C4-2B (cell line): ENCODE data around the gene BUD23.

Experiments
- H3K27ac ChIP-seq: fragments of 450-650 bp; 2 replicates; pipeline ENCODE4 v1.5.1; 2017
- CTCF ChIP-seq: fragments of 450-650 bp; conservative IDR thresholded peaks from 2 replicates; pipeline ENCODE4 v1.5.1; 2017; ENCODE audit warnings: mild to moderate bottlenecking
- ZFX ChIP-seq: fragments of 450-650 bp; IDR thresholded peaks from 2 replicates; pipeline ENCODE4 v1.6.1; 2017

The BUD23 gene

DNA sequence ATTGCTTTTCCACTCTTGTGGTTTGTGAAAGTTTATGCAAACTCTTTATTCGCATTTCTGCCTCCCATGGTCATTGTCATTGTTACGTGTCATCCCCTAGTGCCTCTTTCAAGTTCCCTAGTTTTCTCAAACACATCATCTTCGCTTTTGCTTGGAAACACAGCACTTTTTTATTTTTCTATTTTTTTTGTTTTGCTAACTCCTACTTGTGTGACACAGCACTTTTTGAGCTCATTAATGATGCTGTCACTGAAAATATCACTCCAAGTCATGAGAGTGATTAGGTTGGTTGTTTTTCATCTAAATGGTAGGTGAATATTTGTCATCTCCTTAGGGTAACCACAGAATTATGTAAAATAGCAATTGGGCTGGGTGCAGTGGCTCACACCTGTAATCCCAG, 44.6 kb downstream of the BUD23 start:
- TF ChIP-seq ZFX (no peak), CTCF (no peak)
- no peak overlapping the region for H3K27ac ChIP-seq

GRCh38 chr7:73728551-73728950, 45.2 kb downstream of the BUD23 start:
- no peak for TF ChIP-seq ZFX
- no peak for TF ChIP-seq CTCF
- H3K27ac ChIP-seq: no peak overlapping the region

DNA sequence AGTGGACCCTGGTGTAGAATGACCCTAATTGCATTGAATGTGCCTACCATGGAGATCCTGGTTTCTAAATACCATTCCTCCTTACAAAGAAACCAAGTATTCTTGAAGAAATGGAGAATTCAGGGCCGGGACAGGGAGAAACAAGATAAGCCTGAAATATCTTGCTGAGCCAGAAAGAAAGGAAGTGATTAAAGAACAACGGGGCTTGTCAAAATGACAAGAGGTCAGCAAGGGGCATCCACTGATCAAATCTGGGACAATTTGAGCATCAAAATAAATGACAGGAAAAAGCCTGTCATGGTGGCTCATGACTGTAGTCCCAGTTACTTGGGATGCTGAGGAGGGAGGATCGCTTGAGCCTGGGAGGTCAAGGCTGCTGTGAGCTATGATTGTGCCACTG, 47.1 kb downstream of the BUD23 start:
- TF ChIP-seq ZFX (no peak), CTCF (no peak)
- no peak overlapping the region for H3K27ac ChIP-seq

GRCh38 chr7:73732397-73732796, 49.0 kb downstream of the BUD23 start:
- no peak overlapping the region for H3K27ac ChIP-seq
- TF ChIP-seq CTCF: no peak
- no peak for TF ChIP-seq ZFX

DNA sequence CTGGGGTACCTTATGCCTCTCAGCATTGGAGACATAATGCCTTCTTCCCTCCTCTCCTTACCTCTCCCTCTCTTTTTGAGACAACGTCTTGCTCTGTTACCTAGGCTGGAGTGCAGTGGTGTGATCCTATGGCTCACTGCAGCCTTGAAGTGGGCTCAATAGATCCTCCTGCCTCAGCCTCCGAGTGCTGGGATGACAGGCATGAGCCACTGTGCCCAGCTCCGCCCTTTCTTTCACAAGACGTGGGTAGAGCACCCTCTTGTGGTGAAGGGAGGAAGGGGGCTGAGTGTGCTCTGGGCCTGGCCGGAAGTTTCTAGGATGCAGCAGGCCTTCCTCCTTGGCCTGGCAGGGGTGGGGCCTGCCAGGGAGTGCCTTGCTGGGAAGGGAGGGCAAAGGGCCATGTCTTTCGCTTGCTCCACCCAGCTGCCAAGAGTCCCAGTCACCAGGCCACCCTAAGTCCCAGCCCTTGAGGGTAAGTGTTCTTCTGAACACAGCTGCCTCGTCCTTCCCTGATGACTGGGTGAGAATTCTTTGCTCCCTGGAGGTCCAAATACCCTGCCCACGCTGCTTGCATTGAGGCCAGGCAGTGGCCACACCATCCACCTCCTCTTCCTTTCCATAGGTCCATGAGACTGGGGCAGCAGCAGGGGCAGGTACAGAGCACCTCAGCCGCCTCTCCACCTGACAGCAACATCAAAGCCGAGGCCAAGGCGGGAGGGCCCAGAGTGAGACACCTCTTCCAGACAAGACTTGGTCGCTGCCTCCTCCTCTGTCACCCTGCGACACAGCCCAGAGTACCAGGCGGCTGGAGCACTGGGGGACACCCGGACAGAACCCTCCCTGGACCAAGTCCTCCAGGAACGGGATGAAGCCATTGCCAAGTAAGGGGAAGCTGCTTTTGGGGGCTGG, 51.5 kb downstream of the BUD23 start:
- peak; percentile 97 for TF ChIP-seq CTCF
- TF ChIP-seq ZFX: no peak
- peak overlapping the region; percentile 29 for H3K27ac ChIP-seq

DNA sequence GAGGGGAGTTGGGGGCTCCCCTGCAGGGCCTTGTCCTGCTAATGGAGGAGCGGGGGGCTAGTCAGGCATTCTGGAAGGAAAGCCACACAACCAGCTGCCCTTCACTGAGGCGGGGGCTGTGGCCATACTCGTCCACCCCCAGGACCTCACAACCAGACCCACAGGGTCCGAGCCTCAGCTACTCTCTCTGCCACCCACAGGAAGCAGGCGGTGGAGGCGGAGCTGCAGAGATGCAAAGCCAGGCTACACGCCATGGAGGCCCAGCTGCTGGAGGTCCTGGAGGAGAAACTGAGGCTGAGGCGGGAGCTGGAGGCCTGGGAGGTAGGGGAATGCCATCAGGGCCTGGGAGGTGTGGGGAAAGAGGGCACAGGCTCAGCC, 52.1 kb downstream of the BUD23 start:
- peak overlapping the region; percentile 29 for H3K27ac ChIP-seq
- TF ChIP-seq CTCF: no peak
- no peak for TF ChIP-seq ZFX

DNA sequence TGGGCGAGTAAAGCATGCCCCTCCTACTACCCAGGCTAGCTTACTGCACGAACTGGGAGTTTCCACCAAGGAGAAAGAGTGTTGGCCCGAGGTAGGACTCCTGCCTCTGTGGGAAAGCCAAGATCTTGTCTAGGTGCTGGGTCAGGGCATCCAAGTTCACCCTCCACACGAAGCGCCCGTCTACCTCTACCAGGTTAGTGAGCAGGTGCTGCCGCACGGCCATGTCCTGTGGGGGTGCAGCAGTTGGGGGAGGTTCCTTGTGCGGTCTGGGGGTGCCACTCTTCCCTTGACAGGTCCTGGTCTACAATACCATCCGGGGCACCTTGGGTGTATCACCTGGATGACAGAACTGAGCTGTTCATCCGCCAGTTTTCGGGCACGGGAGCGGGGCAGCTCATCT, 53.5 kb downstream of the BUD23 start:
- no peak for TF ChIP-seq ZFX
- no peak for TF ChIP-seq CTCF
- H3K27ac ChIP-seq: no peak overlapping the region; the same call in 1 of the 2 replicates
